ENCODE data around the gene PDE8A. TPM values are rescaled to one million over a fixed set of nuclear protein-coding genes. Genes with fewer than 3 reads are reported as not detected.

PDE8A gene
- total and polyA plus RNA-seq, 2 of the 4 experiments (the other 2 are of a cell fraction), result 32.4 to 35.9 TPM

- H2BK120ac ChIP-seq (ENCODE audit: low read depth, low read length), result no peak overlapping the region
- no peak overlapping the region for H2BK5ac ChIP-seq (ENCODE audit: low read depth, low read length, poor library complexity, severe bottlenecking)
- POLR2A ChIA-PET (ENCODE audit: unreplicated experiment), result no interaction called here
- no peak overlapping the region for H4K8ac ChIP-seq (ENCODE audit: low read depth in 2 of 2, low read length in 2 of 2)
- H3K36me3 ChIP-seq (ENCODE audit: control insufficient read depth, insufficient read depth, low read length), result no peaks in the 10 kb centered on the region
- no peak overlapping the region for H3K4ac ChIP-seq (ENCODE audit: low read depth, low read length)
- no peak overlapping the region for H3K14ac ChIP-seq (replicated peaks; ENCODE audit: low read depth, low read length)
- BruUV-seq (replicated peaks), result no TSS peak
- H4K20me1 ChIP-seq (ENCODE audit: insufficient read depth, low read length), result no peaks in the 10 kb centered on the region
- H3K4me3 ChIP-seq (ENCODE audit: insufficient read depth, low read depth, low read length), result no peak overlapping the region
- TF ChIP-seq POLR2A (IDR thresholded peaks at IDR 0.05; ENCODE audit: low read depth, low read length) (no peak), BHLHE40 (IDR thresholded peaks at IDR 0.05; ENCODE audit: low read depth, low read length) (no peak), FOS (IDR thresholded peaks at IDR 0.05; ENCODE audit: low read depth, low read length) (no peak), CTCF (conservative IDR thresholded peaks at IDR 0.05; ENCODE audit: low read depth, low read length) (no peak), CHD1 (IDR thresholded peaks at IDR 0.05; ENCODE audit: low read depth, low read length) (no peak), MXI1 (IDR thresholded peaks at IDR 0.05; ENCODE audit: borderline replicate concordance, low read depth, low read length) (no peak), CEBPB (IDR thresholded peaks at IDR 0.05; ENCODE audit: low read depth, low read length) (no peak), RCOR1 (IDR thresholded peaks at IDR 0.05; ENCODE audit: insufficient replicate concordance, low read length) (no peak)
- no peak overlapping the region for H2BK20ac ChIP-seq (ENCODE audit: low read depth, low read length)
- no peak overlapping the region for H2BK15ac ChIP-seq (ENCODE audit: low read depth, low read length)
- no peak overlapping the region for H4K91ac ChIP-seq (ENCODE audit: insufficient read depth, low read depth, low read length)
- H3K56ac ChIP-seq (ENCODE audit: extremely low read depth, insufficient read depth, low read length), result no peak overlapping the region
- DNase-seq (no peak), ATAC-seq (ENCODE audit: low read depth) (no peak)
- peaks cover 8% of the 10 kb centered on the region for H3K27me3 ChIP-seq (ENCODE audit: control insufficient read depth, insufficient read depth, low read length)
- no peaks in the 10 kb centered on the region for H3K79me1 ChIP-seq (ENCODE audit: low read depth in 1 of 2, low read length in 2 of 2)
- no peak overlapping the region for H2AK9ac ChIP-seq (replicated peaks; ENCODE audit: low read depth, low read length, poor library complexity)
- H2AK5ac ChIP-seq (ENCODE audit: low read depth, low read length), result no peak overlapping the region
- intact Hi-C loops (cut with micrococcal nuclease), result no loop called here
- WGBS, 2 experiments (ENCODE audit: extremely low coverage in 2 of 2, insufficient read length in 1 of 2), result 43% methylated on average over 2 of the region's 9 CpGs; no CpG with 5 or more reads in 1 of the 2 experiments
- CTCF ChIA-PET, result no interaction called here
- dilution Hi-C loops (cut with HindIII; ENCODE audit: low sequenced_read_pairs, unreplicated experiment), result no loop called here
- peak overlapping the region; percentile 1 for H2AFZ ChIP-seq (replicated peaks; ENCODE audit: low read length, poor library complexity)
- H3K9me3 ChIP-seq (ENCODE audit: control insufficient read depth, insufficient read depth, low read length), result 0 out of 2 replicates have a peak, but pooled peaks cover 2% of the 10 kb centered on the region
- no peak overlapping the region for H4K5ac ChIP-seq (ENCODE audit: low read depth, low read length)
- no peak overlapping the region for H3K9ac ChIP-seq (ENCODE audit: low read depth, low read length)
- H3K27ac ChIP-seq (ENCODE audit: insufficient read depth, low read length), result no peak overlapping the region
- H3K4me1 ChIP-seq (ENCODE audit: control insufficient read depth, insufficient read depth, low read length), result no peaks in the 10 kb centered on the region
- H3K18ac ChIP-seq (ENCODE audit: low read depth, low read length), result no peak overlapping the region
- H3K9me1 ChIP-seq (ENCODE audit: insufficient read depth, low read length), result no peaks in the 10 kb centered on the region
- in situ Hi-C loops (cut with MboI; ENCODE audit: low sequenced_read_pairs), result loop anchor here (25.0 kb wide), 1 partner anchor 132 kb away; no protein-coding TSS in a partner anchor
- no peak overlapping the region for H3K23ac ChIP-seq (ENCODE audit: low read depth, low read length)
- no peak overlapping the region for H3K4me2 ChIP-seq (ENCODE audit: low read depth, low read length)
Measured at GRCh38 chr15:85155360-85155759, 173.7 kb downstream of the PDE8A start.
